Measurements from ENCODE around the gene ACOT12.

ACOT12 gene

DNA sequence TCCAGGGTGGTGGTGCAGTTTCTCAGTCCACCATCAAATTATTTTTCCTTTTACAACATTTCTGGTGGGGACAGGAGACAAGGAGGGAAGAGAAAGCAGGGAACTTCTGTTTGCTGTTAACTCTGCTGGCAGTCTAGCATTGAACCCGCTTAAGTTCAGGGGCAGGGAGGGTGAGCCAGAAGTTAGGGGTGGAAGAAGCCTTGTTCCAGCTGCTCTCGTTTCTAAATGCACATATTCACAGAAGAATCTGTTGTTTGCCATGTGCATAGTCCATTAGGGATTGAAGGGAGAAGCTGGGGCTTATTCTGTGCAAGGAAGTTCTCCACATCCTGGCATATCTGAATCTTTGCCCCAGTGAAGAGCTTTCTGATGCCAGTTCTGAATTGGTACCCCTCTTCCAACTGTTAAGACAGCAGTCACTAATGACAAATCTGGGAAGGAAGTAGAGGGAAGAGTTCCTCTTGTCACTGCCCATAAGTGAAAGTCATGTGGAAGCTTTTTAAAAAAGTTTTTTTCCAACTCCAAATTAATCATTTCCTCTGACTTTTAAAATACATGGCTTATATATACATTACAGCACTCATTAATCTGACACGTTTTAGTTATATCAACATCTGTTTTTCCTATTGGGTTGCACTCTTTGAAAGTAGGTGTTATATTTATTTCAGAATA, 32.6 kb upstream of the ACOT12 start:
- Histone ChIP-seq H3K27ac (peak overlapping the region; percentile 19 to 54), H3K4me3 (no peak overlapping the region)
- DNase-seq (ENCODE audit: low spot score), result no peak
- TF ChIP-seq, protein P1, sequence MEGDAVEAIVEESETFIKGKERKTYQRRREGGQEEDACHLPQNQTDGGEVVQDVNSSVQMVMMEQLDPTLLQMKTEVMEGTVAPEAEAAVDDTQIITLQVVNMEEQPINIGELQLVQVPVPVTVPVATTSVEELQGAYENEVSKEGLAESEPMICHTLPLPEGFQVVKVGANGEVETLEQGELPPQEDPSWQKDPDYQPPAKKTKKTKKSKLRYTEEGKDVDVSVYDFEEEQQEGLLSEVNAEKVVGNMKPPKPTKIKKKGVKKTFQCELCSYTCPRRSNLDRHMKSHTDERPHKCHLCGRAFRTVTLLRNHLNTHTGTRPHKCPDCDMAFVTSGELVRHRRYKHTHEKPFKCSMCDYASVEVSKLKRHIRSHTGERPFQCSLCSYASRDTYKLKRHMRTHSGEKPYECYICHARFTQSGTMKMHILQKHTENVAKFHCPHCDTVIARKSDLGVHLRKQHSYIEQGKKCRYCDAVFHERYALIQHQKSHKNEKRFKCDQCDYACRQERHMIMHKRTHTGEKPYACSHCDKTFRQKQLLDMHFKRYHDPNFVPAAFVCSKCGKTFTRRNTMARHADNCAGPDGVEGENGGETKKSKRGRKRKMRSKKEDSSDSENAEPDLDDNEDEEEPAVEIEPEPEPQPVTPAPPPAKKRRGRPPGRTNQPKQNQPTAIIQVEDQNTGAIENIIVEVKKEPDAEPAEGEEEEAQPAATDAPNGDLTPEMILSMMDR (IDR thresholded peaks at IDR 0.05), result no peak

DNA sequence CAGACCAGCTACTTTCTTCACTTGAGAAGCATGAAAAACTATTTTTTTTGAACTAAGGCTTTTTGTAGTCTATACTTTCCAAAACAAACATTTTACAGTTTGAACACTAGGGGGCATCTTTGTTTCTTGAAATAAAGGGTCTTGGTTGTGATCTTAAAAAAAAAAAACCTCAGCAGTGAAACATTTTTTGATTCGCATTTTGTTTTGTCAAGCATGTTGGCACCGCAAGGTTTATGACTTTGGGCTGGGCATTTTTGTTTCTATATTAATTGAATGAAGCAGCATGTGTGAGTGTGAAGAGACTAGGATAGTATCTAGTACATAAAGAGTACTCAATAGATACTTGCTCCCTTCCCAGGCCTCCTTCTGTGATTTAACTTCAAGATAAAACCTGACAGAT, 31.6 kb upstream of the ACOT12 start:
- peak overlapping the region; percentile 4 to 54 for H3K27ac ChIP-seq
- TF ChIP-seq, protein P1 (IDR thresholded peaks at IDR 0.05), result peak; percentile 42
- H3K4me3 ChIP-seq, result no peak overlapping the region
- DNase-seq (ENCODE audit: low spot score), result no peak

DNA sequence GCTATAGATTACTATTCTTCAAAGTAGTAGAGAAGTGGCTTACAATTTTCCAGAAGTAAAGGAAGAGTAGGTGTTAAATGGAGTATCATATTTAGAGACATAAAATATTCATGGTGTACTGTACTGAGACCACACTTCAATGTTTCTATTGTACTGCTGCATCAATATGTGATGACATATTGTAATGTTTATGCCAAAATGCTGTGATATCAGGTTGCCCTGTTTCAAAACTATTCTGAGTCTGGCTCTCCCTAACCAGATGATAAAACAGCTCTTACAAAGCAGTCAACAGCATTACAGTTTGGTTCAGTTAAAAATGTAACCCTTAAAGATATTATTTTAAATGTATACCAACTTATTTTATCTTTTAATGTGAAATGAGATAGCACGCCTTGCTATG, 30.8 kb upstream of the ACOT12 start:
- no peak for DNase-seq (ENCODE audit: low spot score)
- no peak overlapping the region for H3K4me3 ChIP-seq
- no peak overlapping the region for H3K27ac ChIP-seq
- TF ChIP-seq, protein P1 (IDR thresholded peaks at IDR 0.05), result no peak

DNA sequence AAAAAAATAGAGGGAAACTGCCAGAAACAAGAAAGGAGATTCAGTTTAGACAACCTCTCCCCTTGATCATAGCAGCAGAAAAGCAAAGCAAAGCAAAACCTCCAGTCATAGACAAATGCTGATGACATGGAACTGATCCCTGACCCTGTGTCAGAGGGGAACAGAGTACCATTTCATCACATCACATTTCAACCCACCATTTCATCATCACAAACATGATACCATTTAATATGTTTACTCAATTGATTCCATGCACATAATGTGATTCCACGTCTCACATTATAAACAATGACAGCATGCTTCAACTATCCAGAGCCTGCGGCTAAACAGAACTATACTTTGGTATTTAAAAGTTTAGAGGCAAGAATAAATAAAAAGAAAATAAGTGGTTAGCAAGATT, 28.7 kb upstream of the ACOT12 start:
- TF ChIP-seq, protein P1 (IDR thresholded peaks at IDR 0.05), result no peak

DNA sequence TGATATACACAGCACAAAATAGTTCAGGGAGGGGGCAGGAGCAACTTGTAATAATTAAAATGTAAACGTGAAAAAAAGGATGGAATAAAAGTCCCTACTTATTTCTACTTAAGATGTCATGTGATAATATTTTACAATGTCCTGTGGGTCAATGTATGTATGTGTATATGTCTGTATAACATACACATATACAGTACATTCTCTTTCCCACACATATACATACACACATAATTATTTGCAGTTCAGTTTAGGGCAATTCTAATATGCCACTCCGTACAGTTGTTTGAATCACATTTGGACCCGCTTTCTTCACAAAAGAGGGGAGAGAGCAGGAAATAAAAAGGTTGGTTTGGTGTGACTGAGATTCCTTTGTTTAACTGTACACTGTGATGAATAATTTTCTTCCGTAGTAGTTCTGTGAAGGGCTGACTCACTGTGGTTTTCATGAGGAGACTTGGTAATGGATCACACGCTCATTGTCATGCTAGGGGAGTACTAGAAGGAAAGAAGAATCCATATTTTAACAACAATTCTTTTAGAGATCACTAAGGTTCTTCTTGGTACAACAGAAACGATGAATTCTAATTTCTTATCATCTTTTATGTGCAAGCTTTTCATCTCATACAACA, 26.2 kb upstream of the ACOT12 start:
- TF ChIP-seq, protein P1 (IDR thresholded peaks at IDR 0.05), result no peak
- Histone ChIP-seq H3K4me3 (no peak overlapping the region), H3K27ac (no peak overlapping the region)
- DNase-seq (ENCODE audit: low spot score), result no peak

More for the DNA sequence above, 28.7 kb upstream of the ACOT12 start:
- no peak for DNase-seq (ENCODE audit: low spot score)
- H3K27ac ChIP-seq, result no peak overlapping the region
- H3K4me3 ChIP-seq, result no peak overlapping the region

DNA sequence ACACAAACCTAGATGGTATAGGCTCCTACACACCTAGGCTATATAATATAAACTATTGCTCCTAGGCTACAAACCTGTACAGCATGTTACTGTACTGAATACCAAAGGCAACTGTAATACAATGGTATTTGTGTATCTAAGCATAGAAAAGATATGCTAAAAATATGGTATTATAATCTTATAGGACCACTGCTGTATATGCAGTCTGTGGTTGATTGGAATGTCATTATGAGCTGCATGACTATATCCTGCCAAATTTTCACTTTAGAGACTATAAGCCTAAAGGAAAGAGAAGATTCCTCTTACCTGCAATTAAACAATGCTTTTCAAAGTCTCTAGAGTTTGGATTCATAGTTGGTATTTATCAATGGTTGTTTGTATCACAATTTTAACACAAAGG, 24.7 kb upstream of the ACOT12 start:
- DNase-seq (ENCODE audit: low spot score), result no peak
- TF ChIP-seq, protein P1 (IDR thresholded peaks at IDR 0.05), result no peak
- H3K4me3 ChIP-seq, result no peak overlapping the region
- no peak overlapping the region for H3K27ac ChIP-seq

DNA sequence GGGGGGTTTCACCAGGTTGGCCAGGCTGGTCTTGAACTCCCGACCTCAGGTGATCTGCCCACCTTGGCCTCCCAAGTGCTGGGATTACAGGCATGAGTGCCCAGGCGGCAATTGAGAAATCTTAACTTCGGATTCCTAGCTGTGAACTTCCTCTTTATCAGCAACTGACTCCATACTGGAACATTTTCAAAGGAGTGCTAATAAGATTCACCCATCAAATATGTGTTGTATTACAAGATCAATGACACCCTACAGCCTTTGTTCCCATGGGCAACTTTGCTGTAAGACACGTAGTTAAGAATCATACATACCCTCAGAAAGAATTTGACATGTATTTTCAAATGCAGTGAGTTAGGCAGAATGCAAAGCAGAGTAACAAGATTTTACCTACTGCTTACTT, 23.1 kb upstream of the ACOT12 start:
- no peak overlapping the region for H3K27ac ChIP-seq
- no peak overlapping the region for H3K4me3 ChIP-seq
- no peak for DNase-seq (ENCODE audit: low spot score)
- TF ChIP-seq, protein P1 (IDR thresholded peaks at IDR 0.05), result no peak
